GM23338 (cell line): Measurements from ENCODE around the gene CSNK1A1. TPM values are rescaled to one million over a fixed set of nuclear protein-coding genes. Genes with fewer than 3 reads are reported as not detected.
"Not testable (repeated sequence)": the region's sequence is repeated elsewhere in the genome, so short reads cannot be mapped to it uniquely, and the experiment has no call there.

Source experiments
- ATAC-seq: fragments of 200-7000 bp; cut with Tn5 transposase; 3 replicates; pipeline ENCODE4 v1.9.1; 2020
- DNase-seq: peaks from one replicate; pipeline ENCODE4 v3.0.0-alpha.2; 2015; ENCODE audit warnings: low spot score
- H2AFZ ChIP-seq: fragments of 200-600 bp; sonication (generic); 2 replicates; pipeline ENCODE4 v1.8.0; 2016; ENCODE audit warnings: antibody characterized with exemption, mild to moderate bottlenecking, moderate library complexity
- H3F3A ChIP-seq: fragments of 200-600 bp; sonication (generic); replicated peaks from 2 replicates; pipeline ENCODE4 v1.8.0; 2017; ENCODE audit warnings: antibody characterized with exemption, mixed run types, low read depth
- H3K27ac ChIP-seq: fragments of 200-600 bp; sonication (generic); 2 replicates; pipeline ENCODE4 v1.6.1; 2016; ENCODE audit warnings: low read depth
- H3K27me3 ChIP-seq: fragments of 200-600 bp; sonication (generic); 2 replicates; pipeline ENCODE4 v1.8.0; 2016; ENCODE audit warnings: mild to moderate bottlenecking, mixed run types, moderate library complexity; ENCODE audit not compliant: insufficient read depth
- H3K36me3 ChIP-seq: fragments of 200-600 bp; sonication (generic); 2 replicates; pipeline ENCODE4 v1.8.0; 2016; ENCODE audit warnings: mild to moderate bottlenecking; ENCODE audit not compliant: insufficient read depth
- H3K4me1 ChIP-seq: fragments of 200-600 bp; sonication (generic); 2 replicates; pipeline ENCODE4 v1.8.0; 2016; ENCODE audit warnings: mild to moderate bottlenecking, moderate library complexity; ENCODE audit not compliant: insufficient read depth
- H3K4me2 ChIP-seq: fragments of 200-600 bp; sonication (generic); 2 replicates; pipeline ENCODE4 v1.7.1; 2017; ENCODE audit warnings: mixed run types
- H3K4me3 ChIP-seq: fragments of 200-600 bp; sonication (generic); 2 replicates; pipeline ENCODE4 v1.6.1; 2016; ENCODE audit warnings: mixed run types
- H3K79me2 ChIP-seq: fragments of 200-600 bp; sonication (generic); replicated peaks from 2 replicates; pipeline ENCODE4 v1.8.0; 2017; ENCODE audit warnings: mild to moderate bottlenecking; ENCODE audit not compliant: insufficient read depth
- H3K9me2 ChIP-seq: fragments of 200-600 bp; sonication (generic); 2 replicates; pipeline ENCODE4 v1.8.0; 2017; ENCODE audit not compliant: insufficient read depth
- H4K20me1 ChIP-seq: fragments of 200-600 bp; sonication (generic); replicated peaks from 2 replicates; pipeline ENCODE4 v1.8.0; 2017; ENCODE audit warnings: mild to moderate bottlenecking; ENCODE audit not compliant: insufficient read depth
- H3K27ac Mint-ChIP-seq: 2 replicates; pipeline ENCODE4 v1.8.0; 2020; ENCODE audit warnings: inconsistent platforms, mild to moderate bottlenecking, moderate library complexity, mixed read lengths
- H3K27me3 Mint-ChIP-seq: 3 replicates; pipeline ENCODE4 v1.8.0; 2022; ENCODE audit warnings: low read depth, mild to moderate bottlenecking, moderate library complexity, mixed read lengths, inconsistent platforms; ENCODE audit not compliant: insufficient read depth, poor library complexity
- H3K36me3 Mint-ChIP-seq: 3 replicates; pipeline ENCODE4 v1.8.0; 2021; ENCODE audit warnings: low read depth, mild to moderate bottlenecking, inconsistent platforms, moderate library complexity, mixed read lengths
- H3K4me1 Mint-ChIP-seq: 3 replicates; pipeline ENCODE4 v1.8.0; 2020; ENCODE audit warnings: mild to moderate bottlenecking, inconsistent platforms, mixed read lengths
- H3K4me3 Mint-ChIP-seq: 3 replicates; pipeline ENCODE4 v1.8.0; 2021; ENCODE audit warnings: moderate library complexity, mild to moderate bottlenecking, inconsistent platforms, mixed read lengths
- H3K9me3 Mint-ChIP-seq: 3 replicates; pipeline ENCODE4 v1.8.0; 2020; ENCODE audit warnings: moderate library complexity, mild to moderate bottlenecking, inconsistent platforms, mixed read lengths
- ZNF114 ChIP-seq: fragments of 250-450 bp; sonication (Bioruptor Pico); IDR thresholded peaks from 2 replicates; pipeline ENCODE4 v1.5.0; 2020; ENCODE audit warnings: mild to moderate bottlenecking, moderate library complexity
- ZNF331 ChIP-seq: fragments of 250-450 bp; sonication (Bioruptor Pico); IDR thresholded peaks from 2 replicates; pipeline ENCODE4 v1.5.0; 2020; ENCODE audit warnings: low read depth, mild to moderate bottlenecking, moderate library complexity
- ZNF462 ChIP-seq: fragments of 250-450 bp; sonication (Bioruptor Pico); IDR thresholded peaks from 2 replicates; pipeline ENCODE4 v1.5.0; 2020; ENCODE audit warnings: mild to moderate bottlenecking, moderate library complexity
- polyA plus RNA-seq: library from polyadenylated mRNA; unstranded; fragments of >200 nt; fragmentation: Nextera tagmentation; extraction: Ambion mirVana; gene quantifications from 2 replicates; pipeline ENCODE4 v1.2.1, GENCODE V29; 2016
- total RNA-seq: library from RNA; depleted of rRNA; stranded (reverse); fragments of >200 nt; shearing (Covaris generic); gene quantifications from 2 replicates; pipeline ENCODE4 v1.2.3, GENCODE V29; 2014

Gene CSNK1A1
- total and polyA plus RNA-seq, 2 experiments from 2014 or later: 110 to 233 TPM

- Histone ChIP-seq H3K9me2 (no peaks in the 10 kb centered on the region), H3K4me3 (no peak overlapping the region), H3K4me1 (peaks cover 51% of the 10 kb centered on the region), H3K36me3 (peaks cover 10% of the 10 kb centered on the region), H3K27me3 (no peaks in the 10 kb centered on the region), H4K20me1 (peaks cover 36% of the 10 kb centered on the region), H3K79me2 (peaks cover 100% of the 10 kb centered on the region), H3F3A (no peaks in the 10 kb centered on the region), H3K4me2 (peak overlapping the region; percentile 68), H2AFZ (no peak overlapping the region), H3K27ac (peak overlapping the region; percentile 60)
- Mint-ChIP-seq H3K4me3 (no peak overlapping the region), H3K27ac (peak overlapping the region; percentile 89), H3K36me3 (peaks cover 41% of the 10 kb centered on the region), H3K4me1 (peaks cover 50% of the 10 kb centered on the region), H3K9me3 (no peaks in the 10 kb centered on the region), H3K27me3 (no peaks in the 10 kb centered on the region)
- DNase-seq: no peak
- TF ChIP-seq ZNF331 (CRISPR knock-in tag) (no peak), ZNF462 (CRISPR knock-in tag) (no peak)
- peak; percentile 42 for ATAC-seq
These were observed 33.6 kb downstream of the CSNK1A1 start for GRCh38 chr5:149517461-149518122.

GRCh38 chr5:149514512-149514911 is 36.7 kb downstream of the CSNK1A1 start:
- Histone ChIP-seq H3K9me2 (no peaks in the 10 kb centered on the region), H3F3A (no peaks in the 10 kb centered on the region), H3K36me3 (peaks cover 31% of the 10 kb centered on the region), H3K79me2 (peaks cover 87% of the 10 kb centered on the region), H3K27ac (peak overlapping the region; percentile 27; the same call in 1 of the 2 replicates), H3K4me1 (peaks cover 30% of the 10 kb centered on the region), H3K4me3 (no peak overlapping the region), H2AFZ (no peak overlapping the region), H3K27me3 (no peaks in the 10 kb centered on the region), H3K4me2 (no peak overlapping the region), H4K20me1 (peaks cover 29% of the 10 kb centered on the region)
- DNase-seq (no peak), ATAC-seq (no peak)
- no peak for TF ChIP-seq ZNF114
- Mint-ChIP-seq H3K4me3 (no peak overlapping the region), H3K27me3 (no peaks in the 10 kb centered on the region), H3K4me1 (peaks cover 28% of the 10 kb centered on the region), H3K27ac (no peak overlapping the region), H3K36me3 (peaks cover 49% of the 10 kb centered on the region; the same call in 2 of the 3 replicates), H3K9me3 (no peaks in the 10 kb centered on the region)

GRCh38 chr5:149513372-149513947 is 37.8 kb downstream of the CSNK1A1 start:
- not testable (repeated sequence) for H3K4me3 Mint-ChIP-seq, H3F3A ChIP-seq, H2AFZ ChIP-seq, H3K9me2 ChIP-seq, DNase-seq, H3K9me3 Mint-ChIP-seq, ATAC-seq, H3K27me3 ChIP-seq, H3K27ac Mint-ChIP-seq, H3K4me3 ChIP-seq, H3K27me3 Mint-ChIP-seq, H3K27ac ChIP-seq, H3K4me2 ChIP-seq
- H3K4me1 Mint-ChIP-seq: peaks cover 19% of the 10 kb centered on the region
- peaks cover 19% of the 10 kb centered on the region for H3K4me1 ChIP-seq
- peaks cover 57% of the 10 kb centered on the region for H3K36me3 Mint-ChIP-seq
- peaks cover 29% of the 10 kb centered on the region for H4K20me1 ChIP-seq
- H3K79me2 ChIP-seq: peaks cover 76% of the 10 kb centered on the region
- H3K36me3 ChIP-seq: peaks cover 42% of the 10 kb centered on the region
